GM12878 (cell line): ENCODE results near the gene ATXN1. TPM values are rescaled to one million over a fixed set of nuclear protein-coding genes. Genes with fewer than 3 reads are reported as not detected.
A peak's percentile ranks its signal among the peaks of the same experiment; 100 is the strongest.

Experiments used
- ATAC-seq: fragments of 200-7000 bp; cut with Tn5 transposase; 3 replicates; pipeline ENCODE4 v1.9.1; 2020; ENCODE audit warnings: mild to moderate bottlenecking, moderate library complexity
- BruUV-seq: library from RNA; stranded (reverse); fragments of 400-500 nt; replicated peaks from 2 replicates; lab custom pipeline; 2021; lab: Mats Ljungman, UMichigan
- CTCF ChIA-PET: fragments of 300-600 bp; sonication (Branson Sonifier 250); formaldehyde crosslinking; extraction: SDS; loops from one replicate; lab custom pipeline; 2021; ENCODE audit warnings: inconsistent platforms; lab: Yijun Ruan, JAX
- POLR2A ChIA-PET: fragments of 350-600 bp; formaldehyde crosslinking; extraction: SDS; loops from one replicate; lab custom pipeline; 2021; ENCODE audit warnings: inconsistent platforms; lab: Charles Lee
- RAD21 ChIA-PET: fragments of 300-600 bp; sonication (Branson Sonifier 250); formaldehyde crosslinking; loops from one replicate; lab custom pipeline; 2023; ENCODE audit warnings: antibody characterized with exemption; ENCODE audit not compliant: unreplicated experiment; lab: Charles Lee
- SMC1A ChIA-PET: fragments of 300-600 bp; sonication (Branson Sonifier 250); formaldehyde crosslinking; loops from one replicate; lab custom pipeline; 2023; ENCODE audit not compliant: unreplicated experiment, uncharacterized antibody; lab: Charles Lee
- DNase-seq: peaks from one replicate; pipeline ENCODE4 v3.0.0-alpha.2; 2011; ENCODE audit warnings: low read depth, low spot score
- FAIRE-seq: peaks from 3 replicates; lab custom pipeline; 2011; peaks lifted over from hg19 to GRCh38; lab: Jason Lieb, UNC
- H2AFZ ChIP-seq: 2 replicates; pipeline ENCODE4 v1.6.0; 2011; ENCODE audit warnings: low read depth, low read length, control low read depth; ENCODE audit not compliant: control insufficient read depth
- H3K27ac ChIP-seq: 2 replicates; pipeline ENCODE4 v1.5.1; 2011; ENCODE audit warnings: control low read depth; ENCODE audit not compliant: control insufficient read depth, insufficient read depth
- H3K27me3 ChIP-seq, 2 experiments: replicated peaks in 1 of 2; 2 replicates each; pipeline versions ENCODE4 v1.6.0 to v1.6.1; 2011; ENCODE audit warnings: low read length in 1 of 2; ENCODE audit not compliant: control insufficient read depth in 2 of 2, insufficient read depth in 2 of 2
- H3K36me3 ChIP-seq, 2 experiments: 2 replicates each; pipeline ENCODE4 v1.5.1; 2011; ENCODE audit warnings: low read length in 1 of 2; ENCODE audit not compliant: control insufficient read depth in 2 of 2, insufficient read depth in 2 of 2
- H3K4me1 ChIP-seq: 2 replicates; pipeline ENCODE4 v1.6.1; 2011; ENCODE audit warnings: mild to moderate bottlenecking, low read length, moderate library complexity, mixed read lengths; ENCODE audit not compliant: control insufficient read depth, insufficient read depth
- H3K4me2 ChIP-seq: 2 replicates; pipeline ENCODE4 v1.6.0; 2011; ENCODE audit warnings: control low read depth; ENCODE audit not compliant: control insufficient read depth, insufficient read depth
- H3K4me3 ChIP-seq: fragments of 200-600 bp; sonication (generic); 2 replicates; pipeline ENCODE4 v1.5.1; 2016
- H3K79me2 ChIP-seq: 2 replicates; pipeline ENCODE4 v1.6.0; 2011; ENCODE audit warnings: low read length; ENCODE audit not compliant: control insufficient read depth, insufficient read depth
- H3K9ac ChIP-seq: 2 replicates; pipeline ENCODE4 v1.8.0; 2011; ENCODE audit warnings: low read length, control low read depth, mixed read lengths; ENCODE audit not compliant: control insufficient read depth, insufficient read depth
- H3K9me3 ChIP-seq: replicated peaks from 3 replicates; pipeline ENCODE4 v1.5.1; 2011; ENCODE audit warnings: mild to moderate bottlenecking, low read length; ENCODE audit not compliant: control insufficient read depth, insufficient read depth
- H4K20me1 ChIP-seq: 2 replicates; pipeline ENCODE4 v1.6.0; 2011; ENCODE audit not compliant: control insufficient read depth, insufficient read depth
- ATF7 ChIP-seq: fragments of 450-650 bp; IDR thresholded peaks from 2 replicates; pipeline ENCODE4 v1.6.1; 2016; ENCODE audit warnings: low read depth, mild to moderate bottlenecking
- BACH1 ChIP-seq: fragments of 450-650 bp; IDR thresholded peaks from 2 replicates; pipeline ENCODE4 v1.6.1; 2017; ENCODE audit warnings: mild to moderate bottlenecking, borderline replicate concordance
- BMI1 ChIP-seq: fragments of 450-650 bp; IDR thresholded peaks from 2 replicates; pipeline ENCODE4 v1.6.1; 2016; ENCODE audit warnings: mild to moderate bottlenecking, moderate library complexity, borderline replicate concordance
- CBFB ChIP-seq: IDR thresholded peaks from 2 replicates; pipeline ENCODE4 v1.6.1; 2016; ENCODE audit warnings: antibody characterized with exemption, low read depth
- CBX5 ChIP-seq: sonication (generic); IDR thresholded peaks from 2 replicates; pipeline ENCODE4 v1.6.1; 2016; ENCODE audit warnings: low read depth, moderate library complexity, mild to moderate bottlenecking, inconsistent platforms
- CEBPZ ChIP-seq: fragments of 150-350 bp; IDR thresholded peaks from 2 replicates; pipeline ENCODE4 v1.6.1; 2016; ENCODE audit warnings: low read depth, low read length
- CHD2 ChIP-seq: IDR thresholded peaks from 2 replicates; pipeline ENCODE4 v1.6.1; 2011; ENCODE audit warnings: low read depth, low read length, improper control_type of control experiment, borderline replicate concordance
- ETV6 ChIP-seq, 2 experiments: fragments of 450-650 bp in 1 of 2; IDR thresholded peaks in 1 of 2; conservative IDR thresholded peaks in 1 of 2; 2 replicates each; pipeline ENCODE4 v1.6.1; 2014; ENCODE audit warnings: antibody characterized with exemption in 1 of 2, borderline replicate concordance in 1 of 2, low read depth in 1 of 2, mild to moderate bottlenecking in 1 of 2, moderate library complexity in 1 of 2
- JUNB ChIP-seq: IDR thresholded peaks from 2 replicates; pipeline ENCODE4 v1.6.1; 2016; ENCODE audit warnings: antibody characterized with exemption, mild to moderate bottlenecking
- KDM1A ChIP-seq: fragments of 200-600 bp; sonication (generic); IDR thresholded peaks from 2 replicates; pipeline ENCODE4 v1.6.1; 2016; ENCODE audit warnings: borderline replicate concordance
- NFXL1 ChIP-seq: fragments of 450-650 bp; IDR thresholded peaks from 2 replicates; pipeline ENCODE4 v1.6.1; 2017; ENCODE audit warnings: antibody characterized with exemption, mild to moderate bottlenecking, borderline replicate concordance
- PML ChIP-seq: IDR thresholded peaks from 2 replicates; pipeline ENCODE4 v1.6.1; 2012; ENCODE audit warnings: low read length, inconsistent platforms
- POLR2A ChIP-seq: IDR thresholded peaks from 2 replicates; pipeline ENCODE4 v1.6.1; 2011; ENCODE audit warnings: low read depth, mild to moderate bottlenecking, low read length
- POLR2AphosphoS2 ChIP-seq: IDR thresholded peaks from 2 replicates; pipeline ENCODE4 v1.6.1; 2011; ENCODE audit warnings: low read depth, mild to moderate bottlenecking, low read length, improper control_type of control experiment, moderate library complexity
- POLR2AphosphoS5 ChIP-seq: IDR thresholded peaks from 2 replicates; pipeline ENCODE4 v1.6.1; 2011; ENCODE audit warnings: mild to moderate bottlenecking, low read length, inconsistent platforms
- RUNX3 ChIP-seq: IDR thresholded peaks from 2 replicates; pipeline ENCODE4 v1.6.1; 2012; ENCODE audit warnings: low read length, inconsistent platforms
- SMAD5 ChIP-seq: IDR thresholded peaks from 2 replicates; pipeline ENCODE4 v1.6.1; 2016; ENCODE audit warnings: antibody characterized with exemption, low read depth
- STAT3 ChIP-seq: IDR thresholded peaks from 2 replicates; pipeline ENCODE4 v1.6.1; 2011; ENCODE audit warnings: low read depth, low read length, improper control_type of control experiment
- TAF1 ChIP-seq: IDR thresholded peaks from 2 replicates; pipeline ENCODE4 v1.6.1; 2011; ENCODE audit warnings: mild to moderate bottlenecking, low read depth, low read length, borderline replicate concordance
- TARDBP ChIP-seq: IDR thresholded peaks from 2 replicates; pipeline ENCODE4 v1.6.1; 2016; ENCODE audit warnings: borderline replicate concordance
- TBL1XR1 ChIP-seq: IDR thresholded peaks from 2 replicates; pipeline ENCODE4 v1.6.1; 2012; ENCODE audit warnings: low read depth, low read length, improper control_type of control experiment
- TCF12 ChIP-seq: IDR thresholded peaks from 2 replicates; pipeline ENCODE4 v1.6.1; 2011; ENCODE audit warnings: low read depth, mild to moderate bottlenecking, low read length
- WGBS: methylation state at CpG from one replicate; pipeline ENCODE4 v1.1.6; 2016; ENCODE audit warnings: low lambda C conversion rate; ENCODE audit not compliant: insufficient replicate concordance, insufficient coverage; ENCODE audit errors: missing lambda C conversion rate; 5-methylcytosine and 5-hydroxymethylcytosine counted together
- in situ Hi-C: fragments of 300-500 bp; cut with MboI; formaldehyde crosslinking; loops from 9 replicates; pipeline ENCODE4 v1.14.3; 2018; ENCODE audit warnings: mixed read lengths
- intact Hi-C: fragments of 100-400 bp; cut with micrococcal nuclease; formaldehyde crosslinking; loops from one replicate; pipeline ENCODE4 v1.14.2; 2022; ENCODE audit not compliant: unreplicated experiment
- polyA plus RNA-seq, 11 experiments: library from polyadenylated mRNA; depleted of rRNA in 4 of 11; unstranded in 6 of 11; stranded (reverse) in 5 of 11; fragments of >200 nt; fragmentation: Nextera tagmentation in 4 of 11; fragmentation: Illumina TruSeq in 1 of 11; extraction: Ambion mirVana in 4 of 11; extraction: Trizol in 1 of 11; gene quantifications; 1 replicate in 1 of 11; 2 replicates in 10 of 11; pipeline versions ENCODE4 v1.2.1 to v1.2.3, GENCODE V29; 2011 to 2016; ENCODE audit warnings: inconsistent platforms in 2 of 11, missing spikeins in 2 of 11, low read depth in 1 of 11
- total RNA-seq, 4 experiments: library from RNA; depleted of rRNA in 3 of 4; stranded (reverse); fragments of >200 nt in 3 of 4; fragmentation: Illumina TruSeq in 1 of 4; extraction: Trizol in 1 of 4; gene quantifications; 2 replicates each; pipeline versions ENCODE4 v1.2.1 to v1.2.3, GENCODE V29; 2013 to 2021

The ATXN1 gene
- total and polyA plus RNA-seq, 10 of the 15 experiments (the other 5 are each of a cell fraction or from before 2014, with no cell fraction given): 12.2 to 51.2 (median 20.5) TPM

- Histone ChIP-seq H3K36me3 (peaks cover 0 to 5% of the 10 kb centered on the region in 2 experiments; a peak in 1 of 4 replicates), H3K4me2 (peak overlapping the region; percentile 75), H3K4me1 (peaks cover 44% of the 10 kb centered on the region), H3K4me3 (0 out of 2 replicates have a peak overlapping the region, but pooled peaks have one; percentile 5), H3K9me3 (no peaks in the 10 kb centered on the region), H4K20me1 (no peaks in the 10 kb centered on the region), H3K27ac (peak overlapping the region; percentile 98), H2AFZ (no peak overlapping the region), H3K79me2 (peaks cover 16% of the 10 kb centered on the region), H3K9ac (peak overlapping the region; percentile 75), H3K27me3 (no peaks in the 10 kb centered on the region)
- FAIRE-seq (peak; percentile 87), ATAC-seq (peak; percentile 78), DNase-seq (peak; percentile 96)
- ChIA-PET SMC1A (interaction anchor here (0.8 to 8.5 kb wide), 42 partner anchors 9 to 343 kb away, joined by 3 to 338 read pairs (median 4); partner anchors contain the start of gene ATXN1), CTCF (interaction anchor here (0.6 to 4.2 kb wide), 24 partner anchors 9 to 343 kb away, joined by 3 to 51 read pairs (median 7); no protein-coding TSS in a partner anchor), POLR2A (interaction anchor here (0.6 to 5.0 kb wide), 17 partner anchors 12 to 272 kb away, joined by 3 to 134 read pairs (median 6); no protein-coding TSS in a partner anchor), RAD21 (interaction anchor here (0.8 to 3.9 kb wide), 31 partner anchors 10 to 343 kb away, joined by 3 to 215 read pairs (median 7); partner anchors contain the start of gene ATXN1)
- in situ Hi-C loops (loop anchor here (5.0 to 10.0 kb wide), 3 partner anchors 53 to 345 kb away; partner anchors contain the start of gene ATXN1), intact Hi-C loops (loop anchor here (1.0 to 5.0 kb wide), 3 partner anchors 52 to 268 kb away; no protein-coding TSS in a partner anchor)
- WGBS: 39% methylated on average over 10 of the region's 10 CpGs
- BruUV-seq: no TSS peak
- TF ChIP-seq POLR2A: peak; percentile 65
- peak; percentile 92 for TF ChIP-seq SMAD5
- TF ChIP-seq CBX5: no peak
- TF ChIP-seq CHD2: peak; percentile 53; the same call in 1 of the 2 replicates
- peak; percentile 89 for TF ChIP-seq TAF1
- TF ChIP-seq BMI1: no peak
- peak; percentile 98 for TF ChIP-seq POLR2AphosphoS5
- peak; percentile 57; the same call in 1 of the 2 replicates for TF ChIP-seq PML
- peak; percentile 66; the same call in 1 of the 2 replicates for TF ChIP-seq TBL1XR1
- TF ChIP-seq CEBPZ: no peak
- TF ChIP-seq RUNX3: peak; percentile 56
- peak; percentile 81 for TF ChIP-seq POLR2AphosphoS2
- TF ChIP-seq BACH1: peak; percentile 24; the same call in 1 of the 2 replicates
- no peak for TF ChIP-seq TARDBP
- TF ChIP-seq ATF7: peak; percentile 40; the same call in 1 of the 2 replicates
- TF ChIP-seq JUNB: peak; percentile 27; the same call in 1 of the 2 replicates
- TF ChIP-seq TCF12: peak; percentile 58; the same call in 1 of the 2 replicates
- 0 out of 2 replicates have a peak, but pooled peaks have one; percentile 45 for TF ChIP-seq STAT3
- TF ChIP-seq KDM1A: no peak
- TF ChIP-seq CBFB: peak; percentile 36; the same call in 1 of the 2 replicates
- no peak for TF ChIP-seq NFXL1
- 0 out of 4 replicates have a peak, but pooled peaks of 1 of the 2 experiments have one; percentile 4 for TF ChIP-seq ETV6 (conservative IDR thresholded peaks at IDR 0.05 in 1 of 2, IDR thresholded peaks at IDR 0.05 in 1 of 2; ENCODE audit: borderline replicate concordance in 1 of 2, low read depth in 1 of 2)
Measured at GRCh38 chr6:16419636-16420336, 341.5 kb downstream of the ATXN1 start.
